H1 (cell line): Measurements from ENCODE around the gene C2CD4D. TPM values are rescaled to one million over a fixed set of nuclear protein-coding genes. Genes with fewer than 3 reads are reported as not detected.

Experiments used
- CTCF ChIA-PET: fragments of 300-600 bp; sonication (Branson Sonifier 250); formaldehyde crosslinking; loops from one replicate; lab custom pipeline; 2021; ENCODE audit not compliant: partially characterized antibody; lab: Charles Lee
- POLR2A ChIA-PET: fragments of 300-600 bp; sonication (Branson Sonifier 250); formaldehyde crosslinking; loops from one replicate; lab custom pipeline; 2021; ENCODE audit warnings: inconsistent platforms; ENCODE audit not compliant: partially characterized antibody; lab: Charles Lee
- DNase-seq, 2 experiments: peaks; one replicate each; pipeline versions ENCODE4 v3.0.0 to v3.0.0-alpha.2; 2010 to 2022; ENCODE audit warnings: low spot score in 2 of 2, low read depth in 1 of 2, mixed read lengths in 1 of 2
- FAIRE-seq: peaks from 2 replicates; lab custom pipeline; 2011; peaks lifted over from hg19 to GRCh38; lab: Jason Lieb, UNC
- H2AFZ ChIP-seq: 2 replicates; pipeline ENCODE4 v1.8.1; 2012; ENCODE audit warnings: low read length, inconsistent platforms
- H2AK5ac ChIP-seq: 2 replicates; pipeline ENCODE4 v1.6.1; 2013; ENCODE audit warnings: low read depth, low read length
- H2BK120ac ChIP-seq: replicated peaks from 2 replicates; pipeline ENCODE3; 2013; ENCODE audit warnings: low read depth, low read length, inconsistent platforms
- H2BK12ac ChIP-seq: 2 replicates; pipeline ENCODE4 v1.6.1; 2013; ENCODE audit warnings: low read depth, low read length
- H2BK15ac ChIP-seq: 2 replicates; pipeline ENCODE4 v1.6.1; 2013; ENCODE audit warnings: low read length
- H2BK20ac ChIP-seq: 2 replicates; pipeline ENCODE4 v1.6.1; 2013; ENCODE audit warnings: low read length
- H2BK5ac ChIP-seq: 2 replicates; pipeline ENCODE4 v1.6.1; 2013; ENCODE audit warnings: low read depth, low read length
- H3K14ac ChIP-seq: 2 replicates; pipeline ENCODE4 v1.6.1; 2013; ENCODE audit warnings: inconsistent platforms; ENCODE audit not compliant: insufficient read length
- H3K18ac ChIP-seq: 2 replicates; pipeline ENCODE4 v1.6.1; 2013; ENCODE audit warnings: low read length; ENCODE audit errors: extremely low read depth
- H3K23ac ChIP-seq: 2 replicates; pipeline ENCODE4 v1.6.1; 2013; ENCODE audit warnings: inconsistent platforms; ENCODE audit not compliant: insufficient read length
- H3K23me2 ChIP-seq: 2 replicates; pipeline ENCODE4 v1.6.1; 2013; ENCODE audit warnings: low read depth, low read length
- H3K27ac ChIP-seq: 2 replicates; pipeline ENCODE4 v1.6.1; 2011; ENCODE audit warnings: low read depth, low read length, inconsistent platforms
- H3K27me3 ChIP-seq, 4 experiments: replicated peaks in 1 of 4; 1 replicate in 1 of 4; 2 replicates in 3 of 4; pipeline versions ENCODE4 v1.6.1 to v1.8.1; 2011 to 2013; ENCODE audit warnings: low read length in 3 of 4, mild to moderate bottlenecking in 3 of 4, inconsistent platforms in 2 of 4, mixed read lengths in 2 of 4, moderate library complexity in 1 of 4; ENCODE audit not compliant: control insufficient read depth in 3 of 4, insufficient read depth in 3 of 4; ENCODE audit errors: extremely low read depth in 1 of 4
- H3K36me3 ChIP-seq, 4 experiments: 2 replicates each; pipeline versions ENCODE4 v1.6.1 to v1.8.1; 2011 to 2013; ENCODE audit warnings: mild to moderate bottlenecking in 4 of 4, low read length in 3 of 4, moderate library complexity in 2 of 4, control low read depth in 1 of 4, inconsistent platforms in 1 of 4; ENCODE audit not compliant: insufficient read depth in 4 of 4, control insufficient read depth in 2 of 4
- H3K4ac ChIP-seq: replicated peaks from 2 replicates; pipeline ENCODE3; 2013; ENCODE audit warnings: low read length, low read depth, mixed read lengths, inconsistent platforms; ENCODE audit not compliant: insufficient read length
- H3K4me1 ChIP-seq, 4 experiments: replicated peaks in 1 of 4; 1 replicate in 1 of 4; 2 replicates in 3 of 4; pipeline versions ENCODE4 v1.6.1 to v1.8.1; 2011 to 2013; ENCODE audit warnings: low read length in 3 of 4, inconsistent platforms in 2 of 4, mixed read lengths in 1 of 4; ENCODE audit not compliant: insufficient read depth in 4 of 4, control insufficient read depth in 3 of 4
- H3K4me2 ChIP-seq, 2 experiments: 2 replicates each; pipeline versions ENCODE4 v1.6.1 to v1.8.1; 2011 to 2013; ENCODE audit warnings: low read depth in 2 of 2, low read length in 2 of 2, control low read depth in 1 of 2, inconsistent platforms in 1 of 2, mild to moderate bottlenecking in 1 of 2; ENCODE audit not compliant: insufficient read depth in 1 of 2
- H3K4me3 ChIP-seq, 4 experiments: fragments of 200-600, 300-600 bp in 1 of 4; sonication (generic), shearing (Covaris generic), sonication (Bioruptor Twin) in 1 of 4; 2 replicates each; pipeline versions ENCODE4 v1.5.1 to v1.8.1; 2011 to 2016; ENCODE audit warnings: low read length in 4 of 4, low read depth in 3 of 4, control low read depth in 2 of 4, inconsistent platforms in 2 of 4, mild to moderate bottlenecking in 2 of 4, mixed read lengths in 1 of 4, moderate library complexity in 1 of 4; ENCODE audit not compliant: insufficient read depth in 2 of 4; ENCODE audit errors: extremely low read depth in 1 of 4
- H3K56ac ChIP-seq: replicated peaks from 2 replicates; pipeline ENCODE3; 2013; ENCODE audit warnings: low read depth, mild to moderate bottlenecking, mixed read lengths, low read length, inconsistent platforms; ENCODE audit not compliant: insufficient read length
- H3K79me1 ChIP-seq: 2 replicates; pipeline ENCODE4 v1.6.1; 2013; ENCODE audit warnings: low read depth, low read length, control low read depth
- H3K79me2 ChIP-seq, 2 experiments: 2 replicates each; pipeline versions ENCODE4 v1.6.1 to v1.8.1; 2012 to 2013; ENCODE audit warnings: low read length in 2 of 2, mild to moderate bottlenecking in 2 of 2, inconsistent platforms in 1 of 2; ENCODE audit not compliant: insufficient read depth in 2 of 2, control insufficient read depth in 1 of 2
- H3K9ac ChIP-seq, 4 experiments: replicated peaks in 1 of 4; 1 replicate in 1 of 4; 2 replicates in 3 of 4; pipeline versions ENCODE4 v1.6.1 to v1.8.1; 2011 to 2013; ENCODE audit warnings: low read depth in 3 of 4, low read length in 3 of 4, control low read depth in 2 of 4, mild to moderate bottlenecking in 2 of 4, moderate library complexity in 2 of 4, inconsistent platforms in 1 of 4; ENCODE audit errors: extremely low read depth in 1 of 4
- H3K9me3 ChIP-seq, 2 experiments: 2 replicates each; pipeline versions ENCODE4 v1.6.1 to v1.8.1; 2012 to 2013; ENCODE audit warnings: mild to moderate bottlenecking in 2 of 2, moderate library complexity in 2 of 2, control low read depth in 1 of 2, inconsistent platforms in 1 of 2, low read depth in 1 of 2, low read length in 1 of 2, mixed read lengths in 1 of 2; ENCODE audit not compliant: insufficient read depth in 2 of 2
- H4K20me1 ChIP-seq, 2 experiments: replicated peaks in 1 of 2; 2 replicates each; pipeline versions ENCODE3 to v1.8.1; 2011 to 2013; ENCODE audit warnings: inconsistent platforms in 2 of 2, low read length in 2 of 2, mild to moderate bottlenecking in 1 of 2; ENCODE audit not compliant: insufficient read depth in 2 of 2, control insufficient read depth in 1 of 2
- H4K5ac ChIP-seq: 2 replicates; pipeline ENCODE4 v1.6.1; 2013; ENCODE audit warnings: low read length, low read depth, mixed read lengths, inconsistent platforms; ENCODE audit not compliant: insufficient read length
- H4K8ac ChIP-seq: 2 replicates; pipeline ENCODE4 v1.8.0; 2013; ENCODE audit warnings: mild to moderate bottlenecking, moderate library complexity, low read length, inconsistent platforms; ENCODE audit not compliant: insufficient read depth; ENCODE audit errors: extremely low read depth
- H4K91ac ChIP-seq: replicated peaks from 2 replicates; pipeline ENCODE3; 2013; ENCODE audit warnings: low read length, mixed read lengths, inconsistent platforms; ENCODE audit not compliant: insufficient read length
- CHD2 ChIP-seq: IDR thresholded peaks from 2 replicates; pipeline ENCODE4 v1.6.1; 2012; ENCODE audit warnings: low read length, improper control_type of control experiment
- E2F6 ChIP-seq: IDR thresholded peaks from 2 replicates; pipeline ENCODE4 v1.6.1; 2012; ENCODE audit warnings: inconsistent platforms
- EP300 ChIP-seq, 2 experiments: IDR thresholded peaks; 1 replicate in 1 of 2; 2 replicates in 1 of 2; pipeline ENCODE4 v1.6.1; 2011 to 2012; ENCODE audit warnings: low read depth in 2 of 2, low read length in 2 of 2, mild to moderate bottlenecking in 2 of 2, borderline replicate concordance in 1 of 2, inconsistent platforms in 1 of 2, moderate library complexity in 1 of 2
- EZH2 ChIP-seq: fragments of 200-600 bp; sonication (generic); IDR thresholded peaks from 2 replicates; pipeline ENCODE4 v1.7.1; 2012; ENCODE audit warnings: low read depth, mild to moderate bottlenecking, moderate library complexity, low read length, inconsistent platforms; ENCODE audit not compliant: severe bottlenecking
- MAX ChIP-seq: IDR thresholded peaks from 2 replicates; pipeline ENCODE4 v1.6.1; 2012; ENCODE audit warnings: inconsistent platforms
- POLR2A ChIP-seq, 2 experiments: IDR thresholded peaks; 1 replicate in 1 of 2; 2 replicates in 1 of 2; pipeline ENCODE4 v1.6.1; 2011; ENCODE audit warnings: low read depth in 2 of 2, low read length in 2 of 2, mild to moderate bottlenecking in 2 of 2; ENCODE audit errors: control extremely low read depth in 1 of 2
- POU5F1 ChIP-seq: IDR thresholded peaks from 2 replicates; pipeline ENCODE4 v1.6.1; 2011; ENCODE audit warnings: low read depth, mild to moderate bottlenecking, low read length, moderate library complexity
- RNF2 ChIP-seq: fragments of 200-900, 300-1000 bp; sonication (generic); IDR thresholded peaks from 2 replicates; pipeline ENCODE4 v1.7.1; 2016; ENCODE audit warnings: borderline replicate concordance, low read depth, mild to moderate bottlenecking, antibody characterized with exemption, low read length; ENCODE audit not compliant: poor library complexity, severe bottlenecking; ENCODE audit errors: missing control alignments
- TEAD4 ChIP-seq: IDR thresholded peaks from 2 replicates; pipeline ENCODE4 v1.6.1; 2012; ENCODE audit warnings: low read depth, low read length, inconsistent platforms, mixed read lengths
- WGBS, 2 experiments: shearing (Covaris generic) in 1 of 2; methylation state at CpG; one replicate each; pipeline versions ENCODE4 v1.1.6 to v1.1.7; 2013 to 2015; ENCODE audit warnings: low lambda C conversion rate in 2 of 2, mixed read lengths in 2 of 2, inconsistent platforms in 1 of 2, low coverage in 1 of 2, missing lambda C conversion rate in 1 of 2; ENCODE audit not compliant: insufficient replicate concordance in 2 of 2, insufficient coverage in 1 of 2, insufficient read length in 1 of 2; ENCODE audit errors: extremely low coverage in 1 of 2, missing lambda C conversion rate in 1 of 2; 5-methylcytosine and 5-hydroxymethylcytosine counted together
- polyA plus RNA-seq, 7 experiments: library from polyadenylated mRNA; depleted of rRNA in 3 of 7; stranded (reverse) in 5 of 7; unstranded in 2 of 7; fragments of >200 nt in 5 of 7; fragments of 200-250 nt in 2 of 7; gene quantifications; 1 replicate in 5 of 7; 2 replicates in 1 of 7; 4 replicates in 1 of 7; pipeline versions ENCODE4 v1.2.1 to v1.2.3, GENCODE V29; 2011 to 2013; ENCODE audit warnings: missing spikeins in 2 of 7, mixed read lengths in 2 of 7
- total RNA-seq: library from RNA; stranded (reverse); fragmentation: NEBNext Ultra II Directional; extraction: Animal tissue kit (Norgen Biotek cat#: 25700); gene quantifications from 2 replicates; pipeline ENCODE4 v1.2.1, GENCODE V29; 2021

The C2CD4D gene
- total and polyA plus RNA-seq, 2 of the 8 experiments (the other 6 are each of a cell fraction or from before 2014, with no cell fraction given), result 0.41 to 0.71 TPM

- peak overlapping the region; percentile 77 to 93 for H3K4me2 ChIP-seq
- H2BK20ac ChIP-seq, result no peak overlapping the region
- H2AK5ac ChIP-seq, result no peak overlapping the region
- no peaks in the 10 kb centered on the region for H3K36me3 ChIP-seq
- no peak overlapping the region for H4K5ac ChIP-seq
- no peaks in the 10 kb centered on the region for H3K79me1 ChIP-seq
- no peak for FAIRE-seq
- H4K8ac ChIP-seq, result peak overlapping the region; percentile 59; the same call in 1 of the 2 replicates
- TF ChIP-seq RNF2 (peak; percentile 59), POLR2A (IDR thresholded peaks at IDR 0.05; ENCODE audit: control extremely low read depth in 1 of 2, low read depth in 2 of 2, low read length in 2 of 2) (no peak), EZH2 (peak; percentile 64), E2F6 (peak; percentile 89), MAX (peak; percentile 86), TEAD4 (no peak), POU5F1 (no peak), EP300 (IDR thresholded peaks at IDR 0.05; ENCODE audit: borderline replicate concordance in 1 of 2, low read depth in 2 of 2, low read length in 2 of 2) (no peak), CHD2 (no peak)
- H3K4me3 ChIP-seq, result peak overlapping the region; percentile 43 to 69 (median 54)
- no peak overlapping the region for H2BK15ac ChIP-seq
- no peak overlapping the region for H4K91ac ChIP-seq
- 0 out of 2 replicates have a peak overlapping the region, but pooled peaks have one; percentile 17 for H2BK12ac ChIP-seq
- H2BK120ac ChIP-seq, result no peak overlapping the region
- ChIA-PET POLR2A (interaction anchor here (1.1 to 5.0 kb wide), 3 partner anchors 11 to 123 kb away, joined by 3 to 19 read pairs (median 14); partner anchors contain the start of gene THEM5), CTCF (interaction anchor here (1.2 to 2.2 kb wide), 2 partner anchors 8 to 70 kb away, joined by 3 to 7 read pairs; no protein-coding TSS in a partner anchor)
- peak overlapping the region in 1 of 4 experiments; percentile 18; a peak in 2 of 7 replicates for H3K9ac ChIP-seq
- H3K27ac ChIP-seq, result no peak overlapping the region
- H3K27me3 ChIP-seq, result peaks cover 10 to 24% (median 21%) of the 10 kb centered on the region in 4 experiments
- peaks cover 23% of the 10 kb centered on the region for H3K23me2 ChIP-seq
- H2BK5ac ChIP-seq, result no peak overlapping the region
- H3K23ac ChIP-seq, result no peak overlapping the region
- no peak overlapping the region for H3K56ac ChIP-seq
- H2AFZ ChIP-seq, result no peak overlapping the region
- no peak overlapping the region; the same call in 1 of the 2 replicates for H3K18ac ChIP-seq
- no peaks in the 10 kb centered on the region for H3K9me3 ChIP-seq
- H3K4ac ChIP-seq, result no peak overlapping the region
- 11% methylated on average over 15 of the region's 26 CpGs; no CpG with 5 or more reads in 1 of the 2 experiments for WGBS, 2 experiments
- no peaks in the 10 kb centered on the region for H3K79me2 ChIP-seq
- no peaks in the 10 kb centered on the region for H4K20me1 ChIP-seq
- peaks cover 4 to 17% (median 9%) of the 10 kb centered on the region in 4 experiments for H3K4me1 ChIP-seq
- no peak for DNase-seq
- no peak overlapping the region for H3K14ac ChIP-seq
These were observed 1.8 kb downstream of the C2CD4D start for GRCh38 chr1:151837884-151838221.
